ENCODE data around the gene VPS4B.
A peak's percentile ranks its signal among the peaks of the same experiment; 100 is the strongest.

VPS4B gene

DNA sequence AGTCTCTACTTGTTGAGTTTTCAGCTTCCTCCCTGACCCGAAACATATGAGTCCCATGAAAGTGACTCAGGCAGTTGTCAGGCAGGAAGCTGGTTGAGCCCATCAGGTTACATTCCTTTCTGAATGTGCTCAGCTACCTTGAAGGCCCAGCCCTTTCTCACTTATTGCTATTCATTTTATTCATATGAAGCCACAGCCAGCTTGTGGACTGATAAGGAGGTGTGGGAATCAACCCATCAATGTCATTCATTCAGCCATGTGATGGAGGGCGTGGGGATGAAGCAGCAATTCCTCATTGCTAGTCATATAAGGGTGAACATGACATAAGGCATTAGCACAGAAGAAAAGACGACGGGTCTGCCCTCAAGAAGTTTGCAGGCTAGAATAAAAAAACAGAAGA, 5.3 kb upstream of the VPS4B start:
- FAIRE-seq = no peak

DNA sequence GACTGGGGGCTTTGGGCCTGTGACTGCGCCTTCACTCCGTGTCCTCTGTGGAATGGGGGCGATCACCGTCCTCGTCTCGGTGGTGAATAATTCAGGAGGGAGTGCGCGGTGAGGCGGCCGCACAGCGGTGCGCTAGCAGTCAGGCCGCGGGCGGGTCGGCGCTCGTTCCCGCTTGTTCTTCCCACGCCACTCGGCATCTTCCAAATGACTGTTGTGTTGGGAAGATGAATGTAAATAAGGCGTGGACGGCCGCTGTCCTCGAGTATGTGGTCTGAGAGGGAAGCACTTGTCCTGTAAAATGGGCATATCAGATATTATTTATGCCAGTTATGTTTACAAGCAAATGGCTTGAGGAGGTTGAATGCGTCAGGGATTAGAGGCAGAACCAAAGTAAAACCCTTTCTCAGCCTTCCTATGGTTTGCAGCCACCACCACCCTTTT, 608 bp upstream of the VPS4B start:
- no peak for FAIRE-seq

- no peak for FAIRE-seq
Measured at GRCh38 chr18:63421514-63421913, 762 bp downstream of the VPS4B start.

GRCh38 chr18:63412953-63413352, 9.3 kb downstream of the VPS4B start:
- FAIRE-seq = no peak

DNA sequence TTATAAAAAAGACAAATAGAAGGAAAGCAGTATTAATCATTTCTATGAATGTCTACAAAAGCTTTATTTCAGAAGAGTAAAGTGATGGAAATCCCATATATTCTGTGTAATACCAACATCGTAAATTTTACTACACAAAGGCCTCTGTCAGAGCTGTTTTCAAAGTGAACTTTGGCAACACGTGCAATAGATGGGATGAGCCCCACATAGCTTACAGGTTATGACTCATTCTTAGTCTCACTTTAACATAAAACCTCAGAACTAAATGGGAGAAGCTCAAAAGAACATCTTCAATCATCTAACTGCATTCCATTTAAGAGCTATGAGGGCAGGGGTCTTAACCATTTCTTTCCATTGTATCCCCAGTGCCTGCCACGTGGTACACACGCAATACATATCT, 11.5 kb downstream of the VPS4B start:
- FAIRE-seq = no peak

DNA sequence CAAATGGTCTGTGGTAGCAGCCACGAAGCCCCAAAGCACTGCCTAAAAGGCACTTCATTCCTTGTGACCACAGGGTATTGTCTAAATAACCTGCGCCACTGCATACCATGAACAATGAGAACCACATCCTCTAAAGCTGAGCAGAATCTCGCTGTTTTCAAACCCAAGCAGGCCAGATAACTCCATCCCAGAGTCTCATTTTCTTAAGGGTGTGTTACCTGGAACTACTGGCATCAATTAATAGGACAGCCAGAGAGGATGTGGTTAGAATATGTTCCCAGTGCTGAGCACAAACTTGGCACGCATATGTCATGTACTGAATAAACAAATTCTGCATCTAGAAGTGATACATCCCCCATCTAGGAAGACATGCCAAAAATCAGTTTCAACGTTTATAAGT, 13.0 kb downstream of the VPS4B start:
- FAIRE-seq = no peak

DNA sequence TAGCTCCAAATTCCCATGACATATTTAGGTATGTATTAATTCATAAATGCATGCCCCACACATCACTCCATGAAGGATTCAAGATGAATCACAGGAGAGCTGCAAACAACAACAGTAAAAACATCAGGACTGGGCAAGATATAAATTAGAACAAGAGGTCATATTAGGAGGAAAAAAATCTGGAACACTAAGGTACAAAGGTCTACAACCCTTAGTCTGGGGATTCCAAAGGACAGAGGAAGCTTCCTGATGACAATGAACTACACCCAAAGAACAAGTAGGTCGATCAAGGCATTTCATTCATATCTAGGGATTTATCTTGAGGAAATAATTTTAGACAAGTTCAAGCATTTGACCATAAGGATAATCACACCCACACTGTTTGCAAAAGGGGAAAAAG, 14.5 kb downstream of the VPS4B start:
- FAIRE-seq = no peak

GRCh38 chr18:63405986-63406385, 16.3 kb downstream of the VPS4B start:
- FAIRE-seq = no peak

DNA sequence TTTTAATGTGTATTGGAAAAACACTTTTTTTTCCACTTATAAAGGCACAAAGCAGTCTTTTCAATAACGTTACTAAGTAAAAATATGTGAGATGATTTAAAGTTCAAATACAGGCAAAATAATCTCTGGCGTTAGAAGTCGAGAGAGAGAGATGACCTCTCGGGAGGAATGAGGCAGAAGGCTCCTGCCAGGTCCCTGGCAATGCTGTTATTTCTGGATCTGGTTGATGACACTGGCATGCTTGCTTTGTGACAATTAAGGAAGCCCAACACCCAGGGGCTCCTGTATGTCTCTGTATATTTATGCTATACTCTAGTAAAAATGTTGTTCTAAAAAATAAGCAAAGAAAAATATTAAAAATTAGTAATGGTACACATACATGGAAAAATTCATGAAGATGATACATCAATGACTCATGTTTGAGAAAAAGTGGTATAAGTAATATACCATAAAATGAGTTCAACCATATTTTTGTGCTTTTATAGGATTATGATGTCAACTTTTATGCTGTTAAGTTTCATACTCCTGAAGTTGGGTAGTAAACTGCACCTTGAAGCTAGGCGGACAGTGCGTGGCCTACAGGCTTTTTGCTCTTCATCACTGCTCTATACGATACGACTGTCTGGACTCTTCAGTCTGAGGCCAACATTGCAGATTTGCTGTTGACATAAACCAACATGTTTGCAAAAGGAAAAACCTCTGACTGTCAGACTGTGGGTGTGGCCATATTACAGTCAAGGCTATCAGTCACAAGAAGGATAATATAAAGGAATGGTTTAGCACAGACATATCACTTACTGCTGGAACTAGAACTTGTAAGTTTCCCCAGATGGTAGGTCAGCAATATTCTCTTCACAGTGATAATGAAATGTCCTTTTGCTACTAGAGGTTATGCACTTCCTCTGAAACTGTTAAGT, 19.8 kb downstream of the VPS4B start:
- no peak for FAIRE-seq

DNA sequence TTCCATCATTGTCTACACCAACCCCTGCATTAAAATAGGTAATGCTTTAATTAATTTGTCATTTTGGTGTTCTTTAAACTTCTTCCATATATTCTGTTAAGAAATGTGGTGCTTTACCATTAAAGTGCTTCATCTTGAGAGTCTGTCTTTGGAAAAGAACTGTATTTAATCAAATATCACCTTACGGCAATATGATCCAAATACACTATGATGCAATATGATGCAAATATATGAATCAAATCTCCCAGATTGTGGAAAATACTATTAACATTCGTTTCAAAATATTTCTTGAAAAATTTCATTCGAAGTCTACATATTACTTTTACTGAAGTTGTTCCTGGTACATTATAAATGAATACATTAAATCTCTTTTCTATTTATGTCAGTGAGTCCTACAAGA, 23.0 kb downstream of the VPS4B start:
- FAIRE-seq = no peak

DNA sequence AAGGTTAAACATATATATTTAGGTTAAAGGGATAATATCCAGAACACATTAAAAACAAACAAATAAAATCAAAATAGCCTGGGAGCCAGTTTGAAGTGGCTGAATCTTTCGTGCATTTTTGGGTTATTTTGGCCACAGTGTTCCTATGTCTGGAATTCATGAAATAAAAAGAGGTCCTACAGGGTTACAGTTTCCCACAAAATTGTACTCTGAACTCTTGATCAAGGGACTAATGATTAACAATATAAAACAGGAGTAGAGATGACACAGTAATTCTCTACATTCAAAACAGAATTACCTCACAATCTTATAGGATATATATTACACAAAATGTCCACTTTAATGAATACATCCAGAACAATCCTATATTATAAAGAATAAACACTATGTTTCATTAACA, 24.9 kb downstream of the VPS4B start:
- FAIRE-seq = no peak

GRCh38 chr18:63395503-63395902, 26.8 kb downstream of the VPS4B start:
- FAIRE-seq = no peak

DNA sequence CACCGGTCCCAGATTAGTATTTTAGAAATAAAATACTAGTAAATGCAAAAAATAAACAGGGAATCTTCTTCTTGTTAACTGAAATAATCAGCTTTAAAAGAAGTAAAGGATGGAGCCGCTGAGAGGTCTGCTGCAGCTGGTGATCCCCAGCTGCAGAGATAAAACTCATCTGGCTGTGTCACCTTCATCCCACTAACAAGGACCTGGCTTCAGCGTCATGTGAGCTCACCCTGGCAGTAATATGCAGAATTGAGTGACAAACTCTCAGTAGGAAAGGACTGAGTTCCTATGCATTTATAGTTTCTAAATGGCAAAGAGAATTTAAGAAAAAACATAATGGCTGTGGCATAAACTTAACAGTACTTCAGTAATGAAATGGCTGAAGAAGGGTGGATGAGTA, 27.3 kb downstream of the VPS4B start:
- no peak for FAIRE-seq

DNA sequence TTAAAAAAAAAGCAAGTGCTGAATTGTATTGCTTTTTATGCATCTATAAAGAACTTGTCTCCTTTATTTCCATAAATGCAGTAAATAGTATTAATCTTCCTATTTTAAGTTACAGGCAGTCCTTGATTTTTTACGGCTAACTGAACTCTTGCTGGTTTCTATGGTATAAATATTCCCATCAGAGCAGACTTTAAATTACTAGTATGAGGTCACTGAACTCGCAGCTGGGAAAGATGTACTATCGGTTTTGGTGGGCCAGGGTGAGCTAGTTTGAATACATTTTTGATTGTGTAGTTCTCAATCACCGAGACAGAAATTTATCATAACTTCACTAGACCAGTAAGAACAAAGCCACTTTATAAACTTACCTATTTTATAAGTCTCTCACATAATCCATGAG, 34.4 kb downstream of the VPS4B start:
- FAIRE-seq = no peak

- FAIRE-seq = no peak
Measured at GRCh38 chr18:63382843-63383242, 39.4 kb downstream of the VPS4B start.

GRCh38 chr18:63379639-63379962, 42.7 kb downstream of the VPS4B start:
- no peak for FAIRE-seq

GRCh38 chr18:63378919-63379638, 43.2 kb downstream of the VPS4B start:
- FAIRE-seq = no peak

DNA sequence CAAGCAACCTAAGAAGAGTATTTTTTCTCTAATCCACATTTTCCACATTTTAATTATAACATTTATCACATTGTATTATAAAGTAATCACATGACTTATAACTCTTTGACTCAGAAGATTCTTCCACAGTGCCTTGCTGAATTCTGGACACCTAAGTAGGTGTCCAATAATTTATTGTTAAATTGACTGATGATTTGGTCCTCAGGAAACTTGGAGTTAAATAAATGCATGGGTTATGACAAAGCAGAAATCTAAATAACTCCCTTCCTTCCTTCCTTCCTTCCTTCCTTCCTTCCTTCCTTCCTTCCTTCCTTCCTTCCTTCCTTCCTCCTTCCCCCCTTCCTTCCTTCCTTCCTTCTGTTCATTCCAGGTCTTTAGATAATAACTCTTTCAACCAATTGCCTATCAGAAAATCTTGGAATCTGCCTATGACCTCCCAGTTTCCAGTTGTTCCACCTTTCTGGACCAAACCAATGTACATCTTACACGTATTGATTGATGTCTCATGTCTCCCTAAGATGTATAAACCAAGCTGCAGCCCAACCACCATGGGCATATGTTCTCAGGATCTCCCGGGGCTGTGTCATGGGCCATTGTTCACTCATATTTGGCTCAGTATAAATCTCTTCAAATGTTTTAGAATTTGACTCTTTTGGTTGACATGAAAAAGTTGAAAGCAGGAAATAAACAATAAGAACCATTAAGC, 44.8 kb downstream of the VPS4B start:
- no peak for FAIRE-seq

DNA sequence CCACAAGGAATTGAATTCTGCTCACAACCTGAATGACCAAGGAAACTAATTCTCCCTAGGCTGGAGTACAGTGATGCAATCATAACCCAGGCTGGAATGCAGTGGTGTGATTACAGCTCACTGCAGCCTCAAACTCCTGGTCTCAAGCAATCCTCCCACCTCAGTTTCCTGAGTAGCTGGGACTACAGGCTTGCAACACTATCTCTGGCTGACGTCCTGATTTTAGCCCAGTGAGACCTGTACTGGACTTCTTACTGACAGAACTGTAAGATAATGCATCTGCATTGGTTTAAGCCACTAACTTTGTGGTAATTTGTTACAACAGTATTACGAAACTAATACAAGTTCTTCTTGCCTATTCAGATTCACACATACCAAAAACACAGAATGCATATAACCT, 45.7 kb downstream of the VPS4B start:
- no peak for FAIRE-seq

DNA sequence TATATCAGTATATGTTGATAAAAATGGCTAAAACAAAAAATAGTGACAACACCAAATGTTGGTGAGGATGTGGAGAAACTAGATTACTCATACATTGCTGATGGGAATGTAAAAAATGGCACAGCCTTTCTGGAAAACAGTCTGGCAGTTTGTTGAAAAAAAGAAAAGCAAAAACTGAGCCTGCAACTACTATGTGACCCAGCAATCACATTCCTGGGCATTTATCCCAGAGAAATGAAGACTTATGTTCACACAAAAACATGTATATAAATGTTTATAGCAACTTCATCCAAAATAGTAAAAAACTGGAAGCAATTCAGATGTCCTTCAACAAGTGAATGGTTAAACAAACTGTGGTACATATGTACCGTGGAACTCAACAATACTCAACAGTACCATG, 47.7 kb downstream of the VPS4B start:
- no peak for FAIRE-seq

GRCh38 chr18:63373161-63373560, 49.1 kb downstream of the VPS4B start:
- FAIRE-seq = no peak

- no peak for FAIRE-seq
Measured at GRCh38 chr18:63368611-63369010, 53.7 kb downstream of the VPS4B start.

GRCh38 chr18:63367053-63367953, 55.0 kb downstream of the VPS4B start, which contains the start of gene KDSR:
KDSR (minus strand) TSS chr18:63367206; CDS start chr18:63367118, 88 bp downstream.
- FAIRE-seq = peak; percentile 37

All from A204.1 (cell line).